ACC112 (cell line): ENCODE measurements around the gene SLC4A2.

Experiments used
- H2AFZ ChIP-seq: fragments of 200-600 bp; sonication (generic); one replicate; pipeline ENCODE4 v1.6.0; 2017; ENCODE audit warnings: antibody characterized with exemption, low read length; ENCODE audit not compliant: unreplicated experiment
- H3K27ac ChIP-seq: fragments of 200-600 bp; sonication (generic); 2 replicates; pipeline ENCODE4 v1.5.1; 2014; ENCODE audit warnings: low read depth, mild to moderate bottlenecking, antibody characterized with exemption, low read length, moderate library complexity
- H3K27me3 ChIP-seq: fragments of 200-600 bp; sonication (generic); 2 replicates; pipeline ENCODE4 v1.6.1; 2014; ENCODE audit warnings: mild to moderate bottlenecking, antibody characterized with exemption, low read length, moderate library complexity, mixed read lengths; ENCODE audit not compliant: insufficient read depth
- H3K36me3 ChIP-seq: fragments of 200-600 bp; sonication (generic); 2 replicates; pipeline ENCODE4 v1.6.1; 2016; ENCODE audit warnings: mild to moderate bottlenecking, antibody characterized with exemption, low read length, moderate library complexity, mixed read lengths; ENCODE audit not compliant: insufficient read depth
- H3K4me1 ChIP-seq: fragments of 200-600 bp; sonication (generic); one replicate; pipeline ENCODE4 v1.6.1; 2016; ENCODE audit warnings: low read length, mixed read lengths; ENCODE audit not compliant: insufficient read depth, unreplicated experiment, control insufficient read depth
- H3K4me3 ChIP-seq: fragments of 200-600 bp; sonication (generic); 2 replicates; pipeline ENCODE4 v1.5.1; 2014; ENCODE audit warnings: mild to moderate bottlenecking, low read depth, low read length
- H3K79me2 ChIP-seq: fragments of 200-600 bp; sonication (generic); one replicate; pipeline ENCODE4 v1.6.0; 2016; ENCODE audit warnings: low read length; ENCODE audit not compliant: control insufficient read depth, unreplicated experiment, insufficient read depth

The SLC4A2 gene

GRCh38 chr7:151057989-151058780 is 1.2 kb upstream of the SLC4A2 start:
- Histone ChIP-seq H3K27ac (peak overlapping the region; percentile 85), H3K79me2 (peaks cover 29% of the 10 kb centered on the region), H3K4me3 (peak overlapping the region; percentile 91), H3K36me3 (no peaks in the 10 kb centered on the region), H3K27me3 (no peaks in the 10 kb centered on the region), H2AFZ (peak overlapping the region; percentile 23), H3K4me1 (peaks cover 40% of the 10 kb centered on the region)

- Histone ChIP-seq H2AFZ (peak overlapping the region; percentile 71), H3K27ac (peak overlapping the region; percentile 85)
These were observed 515 bp upstream of the SLC4A2 start for GRCh38 chr7:151058781-151059366.

GRCh38 chr7:151060113-151060415 is 675 bp downstream of the SLC4A2 start:
- Histone ChIP-seq H3K4me3 (peak overlapping the region; percentile 91), H3K27me3 (no peaks in the 10 kb centered on the region)

More at GRCh38 chr7:151058781-151059366, 515 bp upstream of the SLC4A2 start:
- Histone ChIP-seq H3K27me3 (no peaks in the 10 kb centered on the region), H3K79me2 (peaks cover 30% of the 10 kb centered on the region), H3K4me1 (peaks cover 44% of the 10 kb centered on the region), H3K4me3 (peak overlapping the region; percentile 91), H3K36me3 (no peaks in the 10 kb centered on the region)

GRCh38 chr7:151060416-151061212 is 1.2 kb downstream of the SLC4A2 start:
- H3K27ac ChIP-seq = peak overlapping the region; percentile 85
- H3K79me2 ChIP-seq = peaks cover 45% of the 10 kb centered on the region
- peaks cover 10% of the 10 kb centered on the region; the same call in 1 of the 2 replicates for H3K36me3 ChIP-seq
- no peak overlapping the region for H2AFZ ChIP-seq
- no peaks in the 10 kb centered on the region for H3K27me3 ChIP-seq
- H3K4me3 ChIP-seq = peak overlapping the region; percentile 91
- H3K4me1 ChIP-seq = peaks cover 44% of the 10 kb centered on the region

More at GRCh38 chr7:151060113-151060415, 675 bp downstream of the SLC4A2 start:
- Histone ChIP-seq H3K4me1 (peaks cover 44% of the 10 kb centered on the region), H3K36me3 (peaks cover 5% of the 10 kb centered on the region; the same call in 1 of the 2 replicates), H3K79me2 (peaks cover 40% of the 10 kb centered on the region), H3K27ac (peak overlapping the region; percentile 85), H2AFZ (no peak overlapping the region)

GRCh38 chr7:151061213-151062110 is 2.1 kb downstream of the SLC4A2 start:
- Histone ChIP-seq H3K27me3 (no peaks in the 10 kb centered on the region), H3K4me3 (peak overlapping the region; percentile 91), H3K27ac (peak overlapping the region; percentile 85), H3K36me3 (peaks cover 10% of the 10 kb centered on the region; the same call in 1 of the 2 replicates), H3K79me2 (peaks cover 49% of the 10 kb centered on the region), H2AFZ (no peak overlapping the region), H3K4me1 (peaks cover 43% of the 10 kb centered on the region)

- Histone ChIP-seq H3K36me3 (peaks cover 10% of the 10 kb centered on the region; the same call in 1 of the 2 replicates), H3K27me3 (no peaks in the 10 kb centered on the region), H3K4me3 (peak overlapping the region; percentile 91), H2AFZ (no peak overlapping the region), H3K79me2 (peaks cover 49% of the 10 kb centered on the region), H3K4me1 (peaks cover 37% of the 10 kb centered on the region), H3K27ac (peak overlapping the region; percentile 85; the same call in 1 of the 2 replicates)
These were observed 2.7 kb downstream of the SLC4A2 start for GRCh38 chr7:151062111-151062398.

- peaks cover 35% of the 10 kb centered on the region for H3K4me1 ChIP-seq
- H3K27me3 ChIP-seq = no peaks in the 10 kb centered on the region
- peak overlapping the region; percentile 91 for H3K4me3 ChIP-seq
- H3K27ac ChIP-seq = peak overlapping the region; percentile 64
- peaks cover 49% of the 10 kb centered on the region for H3K79me2 ChIP-seq
- no peak overlapping the region for H2AFZ ChIP-seq
- H3K36me3 ChIP-seq = peaks cover 15% of the 10 kb centered on the region; the same call in 1 of the 2 replicates
These were observed 3.2 kb downstream of the SLC4A2 start for GRCh38 chr7:151062399-151063211.

- Histone ChIP-seq H3K27ac (peak overlapping the region; percentile 64; the same call in 1 of the 2 replicates), H3K4me3 (no peak overlapping the region)
These were observed 3.8 kb downstream of the SLC4A2 start for GRCh38 chr7:151063212-151063561.

GRCh38 chr7:151064454-151064853 is 5.1 kb downstream of the SLC4A2 start:
- peaks cover 49% of the 10 kb centered on the region for H3K79me2 ChIP-seq
- H3K36me3 ChIP-seq = peaks cover 17% of the 10 kb centered on the region; the same call in 1 of the 2 replicates

More at GRCh38 chr7:151063212-151063561, 3.8 kb downstream of the SLC4A2 start:
- Histone ChIP-seq H3K4me1 (peaks cover 35% of the 10 kb centered on the region), H3K36me3 (peaks cover 17% of the 10 kb centered on the region; the same call in 1 of the 2 replicates), H2AFZ (no peak overlapping the region), H3K27me3 (no peaks in the 10 kb centered on the region), H3K79me2 (peaks cover 49% of the 10 kb centered on the region)

More at GRCh38 chr7:151064454-151064853, 5.1 kb downstream of the SLC4A2 start:
- no peak overlapping the region for H3K4me3 ChIP-seq
- H3K4me1 ChIP-seq = peaks cover 25% of the 10 kb centered on the region
- H2AFZ ChIP-seq = no peak overlapping the region
- no peaks in the 10 kb centered on the region for H3K27me3 ChIP-seq
- no peak overlapping the region for H3K27ac ChIP-seq
